Activated CD4-positive, alpha-beta T cell treated with anti-CD3 and anti-CD28 coated beads, Interleukin-2, amount 10 ng/mL, durations not matched to agents 24 days and 14 days (primary cell): ENCODE results near the gene CRISP1. TPM values are rescaled to one million over a fixed set of nuclear protein-coding genes. Genes with fewer than 3 reads are reported as not detected.
A peak's percentile ranks its signal among the peaks of the same experiment; 100 is the strongest.

Experiments used
- DNase-seq: peaks from one replicate; pipeline ENCODE4 v3.0.0; 2022
- H3K27ac Mint-ChIP-seq: one replicate; pipeline ENCODE4 v1.8.0; 2022; ENCODE audit warnings: mild to moderate bottlenecking, mixed read lengths
- H3K27me3 Mint-ChIP-seq: one replicate; pipeline ENCODE4 v1.8.0; 2022; ENCODE audit warnings: mixed read lengths
- H3K36me3 Mint-ChIP-seq: one replicate; pipeline ENCODE4 v1.8.0; 2022; ENCODE audit warnings: low read depth, mild to moderate bottlenecking, mixed read lengths
- H3K4me1 Mint-ChIP-seq: one replicate; pipeline ENCODE4 v1.8.0; 2021; ENCODE audit warnings: mixed read lengths
- H3K4me3 Mint-ChIP-seq: one replicate; pipeline ENCODE4 v1.8.0; 2022; ENCODE audit warnings: mild to moderate bottlenecking, moderate library complexity, mixed read lengths
- H3K9me3 Mint-ChIP-seq: one replicate; pipeline ENCODE4 v1.8.0; 2021; ENCODE audit warnings: mixed read lengths
- intact Hi-C: fragments of 100-400 bp; cut with micrococcal nuclease; formaldehyde crosslinking; loops from one replicate; pipeline ENCODE4 v1.15.1; 2023
- total RNA-seq: library from RNA; stranded (reverse); gene quantifications from 2 replicates; pipeline ENCODE4 v1.2.3, GENCODE V29; 2022

The CRISP1 gene
- total RNA-seq, 1 donor from 2014 or later = not detected

DNA sequence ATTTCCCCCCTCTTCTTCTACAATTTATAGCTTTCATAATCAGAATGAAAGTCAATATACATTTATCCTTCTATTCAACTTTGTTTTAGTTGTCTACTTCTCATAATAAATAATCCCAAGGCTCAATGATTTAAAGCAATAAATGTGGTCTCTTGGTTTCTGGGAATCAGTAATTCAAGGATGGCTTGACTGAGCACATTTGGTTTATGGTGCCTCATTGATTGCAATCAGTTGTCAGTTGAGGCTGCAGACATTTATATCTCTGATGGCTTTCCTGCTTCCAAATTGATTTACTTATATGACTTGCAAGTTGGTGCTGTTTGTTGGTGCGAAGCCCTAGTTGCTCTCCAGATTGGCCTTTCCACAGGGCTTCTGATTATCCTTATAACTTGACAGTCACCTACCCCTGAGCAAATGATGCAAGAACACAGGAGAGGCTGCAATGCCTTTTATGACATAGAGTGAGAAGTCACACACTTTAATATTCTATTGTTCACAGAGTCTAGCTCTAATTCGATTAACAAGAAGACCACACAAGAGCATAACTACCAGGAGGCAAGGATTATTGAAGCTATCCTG lies 2.7 kb upstream of the CRISP1 start:
- no peaks in the 10 kb centered on the region for H3K27me3 Mint-ChIP-seq
- intact Hi-C loops = no loop called here
- no peak for DNase-seq
- H3K4me3 Mint-ChIP-seq = no peak overlapping the region
- no peaks in the 10 kb centered on the region for H3K36me3 Mint-ChIP-seq
- H3K9me3 Mint-ChIP-seq = peaks cover 3% of the 10 kb centered on the region
- H3K27ac Mint-ChIP-seq = no peak overlapping the region
- no peaks in the 10 kb centered on the region for H3K4me1 Mint-ChIP-seq

DNA sequence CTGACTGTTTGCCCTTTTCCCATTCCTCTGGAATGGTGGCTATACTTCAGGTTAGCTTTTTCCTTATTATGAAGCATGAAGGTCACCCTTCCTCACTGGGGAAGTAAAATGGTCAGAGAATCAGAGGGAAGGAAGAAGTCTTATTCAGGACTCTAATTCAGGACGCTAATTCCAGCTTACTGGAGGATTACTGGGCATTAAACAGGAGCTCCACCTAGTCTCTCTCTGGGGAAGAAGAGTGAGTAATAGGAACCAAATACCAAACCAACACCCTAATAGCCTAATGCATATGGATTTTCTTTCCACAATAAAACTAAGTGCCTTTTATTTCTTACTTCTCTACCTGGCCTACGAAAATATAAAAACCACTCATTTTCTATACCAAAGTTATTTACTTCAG lies 10.1 kb downstream of the CRISP1 start:
- H3K36me3 Mint-ChIP-seq = no peaks in the 10 kb centered on the region
- no peaks in the 10 kb centered on the region for H3K27me3 Mint-ChIP-seq
- no peaks in the 10 kb centered on the region for H3K4me1 Mint-ChIP-seq
- H3K27ac Mint-ChIP-seq = no peak overlapping the region
- no peak overlapping the region for H3K4me3 Mint-ChIP-seq
- intact Hi-C loops = no loop called here
- H3K9me3 Mint-ChIP-seq = no peaks in the 10 kb centered on the region
- DNase-seq = no peak

DNA sequence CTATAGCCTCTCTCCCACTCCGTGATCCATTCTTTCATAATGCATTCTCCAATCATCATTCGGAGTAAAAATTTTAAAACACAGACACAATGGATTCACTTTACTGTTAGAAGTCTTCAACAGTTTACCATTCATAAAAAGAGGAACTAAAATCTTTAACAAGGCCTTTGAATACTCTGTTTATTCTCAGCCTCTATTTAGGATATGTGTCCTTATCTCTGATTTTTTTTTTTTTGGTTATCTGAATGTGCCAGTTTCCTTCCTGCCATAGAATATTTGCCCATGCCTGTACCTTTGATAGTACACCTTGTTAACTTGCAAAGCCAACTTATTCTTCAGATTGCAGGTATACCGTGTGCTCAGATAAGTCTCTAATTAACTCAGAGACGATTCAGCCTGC lies 11.1 kb downstream of the CRISP1 start:
- DNase-seq = no peak
- Mint-ChIP-seq H3K27me3 (no peaks in the 10 kb centered on the region), H3K9me3 (no peaks in the 10 kb centered on the region), H3K36me3 (no peaks in the 10 kb centered on the region), H3K4me1 (no peaks in the 10 kb centered on the region), H3K27ac (no peak overlapping the region), H3K4me3 (no peak overlapping the region)
- intact Hi-C loops = no loop called here

DNA sequence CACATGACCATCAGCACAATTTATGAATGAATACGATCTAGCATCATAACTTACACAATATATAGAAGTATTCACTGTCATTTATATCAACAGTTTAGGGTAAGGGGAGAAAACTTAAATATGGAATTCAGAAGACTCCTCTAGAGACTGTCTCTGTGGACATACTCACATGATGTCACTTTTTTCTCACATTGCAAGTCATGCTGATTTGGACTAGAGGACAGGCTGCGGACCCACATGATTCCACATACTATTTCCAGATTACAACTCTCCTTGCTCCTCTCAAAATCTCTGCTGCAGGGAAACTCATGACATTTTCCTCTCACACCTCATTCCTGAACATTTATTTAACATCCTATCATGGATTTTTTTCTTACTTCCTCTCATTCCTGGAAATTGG lies 13.4 kb downstream of the CRISP1 start:
- DNase-seq = no peak
- no peak overlapping the region for H3K27ac Mint-ChIP-seq
- intact Hi-C loops = no loop called here
- no peak overlapping the region for H3K4me3 Mint-ChIP-seq
- H3K36me3 Mint-ChIP-seq = no peaks in the 10 kb centered on the region
- H3K27me3 Mint-ChIP-seq = no peaks in the 10 kb centered on the region
- H3K9me3 Mint-ChIP-seq = no peaks in the 10 kb centered on the region
- no peaks in the 10 kb centered on the region for H3K4me1 Mint-ChIP-seq

DNA sequence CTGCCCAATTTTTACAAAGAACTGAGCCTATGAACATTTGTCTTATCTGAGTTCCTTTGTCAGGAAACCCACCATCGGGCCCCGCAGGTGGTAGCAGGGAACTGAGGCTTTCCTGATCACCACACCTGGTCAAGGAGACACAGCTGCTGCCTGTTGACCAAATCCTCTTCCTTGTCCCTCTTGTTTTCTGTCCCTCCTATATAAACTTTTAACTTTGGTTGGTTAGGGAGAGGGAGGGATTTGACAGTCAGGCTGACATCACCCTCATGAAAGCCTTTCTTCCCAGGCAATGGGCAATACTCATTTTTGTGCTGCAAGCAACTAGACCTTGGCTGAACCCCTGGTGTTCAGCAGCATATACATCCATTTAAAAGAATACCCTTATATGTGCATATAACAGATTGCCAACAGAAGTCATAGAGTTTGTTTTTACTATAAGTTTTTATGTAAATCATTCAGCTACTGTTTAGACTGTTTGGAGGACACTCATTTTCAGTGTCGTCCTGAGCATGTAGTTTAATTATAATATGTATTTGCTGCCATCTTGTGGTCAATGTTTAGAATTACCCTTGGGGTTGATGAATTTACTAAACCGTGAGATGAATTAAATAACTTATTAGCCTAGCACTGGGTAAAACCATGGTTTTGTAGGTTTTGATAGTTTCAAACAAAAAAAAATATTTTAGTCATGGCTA lies 17.0 kb downstream of the CRISP1 start:
- intact Hi-C loops = loop anchor here (1.0 to 5.0 kb wide), 3 partner anchors 226 to 317 kb away; no protein-coding TSS in a partner anchor
- no peak overlapping the region for H3K27ac Mint-ChIP-seq
- no peaks in the 10 kb centered on the region for H3K36me3 Mint-ChIP-seq

DNA sequence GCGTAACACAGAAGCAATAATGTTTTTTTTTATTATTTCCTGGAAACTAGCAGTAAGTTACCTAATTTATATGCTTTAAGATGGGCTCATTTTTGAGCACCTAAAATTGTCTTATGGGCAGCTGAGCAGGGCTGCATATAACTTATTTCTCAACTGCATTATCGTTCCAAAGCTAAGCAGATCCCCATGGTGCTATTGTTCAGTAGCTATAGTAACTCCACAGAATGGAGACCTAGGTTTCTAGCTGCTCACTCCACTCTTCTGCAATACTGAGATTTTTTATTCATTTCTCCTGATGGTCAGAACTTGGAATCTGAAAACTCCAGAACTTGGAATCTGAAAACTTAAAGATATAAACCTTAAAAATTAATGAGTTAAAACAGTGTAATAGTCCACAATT lies 18.7 kb downstream of the CRISP1 start:
- intact Hi-C loops = loop anchor here (5.0 kb wide), 1 partner anchor 240 kb away; no protein-coding TSS in a partner anchor

More for the DNA sequence above, 17.0 kb downstream of the CRISP1 start:
- DNase-seq = peak; percentile 56
- no peaks in the 10 kb centered on the region for H3K4me1 Mint-ChIP-seq
- no peak overlapping the region for H3K4me3 Mint-ChIP-seq
- no peaks in the 10 kb centered on the region for H3K9me3 Mint-ChIP-seq
- H3K27me3 Mint-ChIP-seq = no peaks in the 10 kb centered on the region

DNA sequence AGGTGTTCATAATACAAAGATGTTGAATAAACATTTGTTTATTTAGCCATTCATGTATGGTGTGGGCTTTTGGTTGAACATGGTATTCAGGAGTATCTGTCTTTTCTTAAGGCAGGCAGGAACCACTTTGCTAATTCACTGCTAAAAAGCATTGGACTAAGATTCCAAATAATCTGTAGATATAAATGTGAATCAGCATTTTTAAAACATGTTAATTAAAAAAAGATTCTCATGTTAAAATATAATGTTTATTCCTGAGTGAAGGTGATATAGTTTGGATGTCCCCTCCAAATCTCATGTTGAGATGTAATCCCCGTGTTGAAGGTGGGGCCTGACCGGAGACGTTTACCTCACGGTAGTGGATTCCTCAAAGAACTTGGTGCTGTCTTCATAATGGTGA lies 19.3 kb downstream of the CRISP1 start:
- no peaks in the 10 kb centered on the region for H3K9me3 Mint-ChIP-seq
- no peak for DNase-seq
- H3K36me3 Mint-ChIP-seq = no peaks in the 10 kb centered on the region
- peaks cover 2% of the 10 kb centered on the region for H3K27me3 Mint-ChIP-seq
- no peaks in the 10 kb centered on the region for H3K4me1 Mint-ChIP-seq
- H3K4me3 Mint-ChIP-seq = no peak overlapping the region
- intact Hi-C loops = loop anchor here (5.0 kb wide), 1 partner anchor 240 kb away; no protein-coding TSS in a partner anchor
- H3K27ac Mint-ChIP-seq = no peak overlapping the region

More for the DNA sequence above, 18.7 kb downstream of the CRISP1 start:
- H3K27ac Mint-ChIP-seq = no peak overlapping the region
- H3K9me3 Mint-ChIP-seq = no peaks in the 10 kb centered on the region
- H3K36me3 Mint-ChIP-seq = no peaks in the 10 kb centered on the region
- DNase-seq = no peak
- no peaks in the 10 kb centered on the region for H3K27me3 Mint-ChIP-seq
- no peaks in the 10 kb centered on the region for H3K4me1 Mint-ChIP-seq
- H3K4me3 Mint-ChIP-seq = no peak overlapping the region

DNA sequence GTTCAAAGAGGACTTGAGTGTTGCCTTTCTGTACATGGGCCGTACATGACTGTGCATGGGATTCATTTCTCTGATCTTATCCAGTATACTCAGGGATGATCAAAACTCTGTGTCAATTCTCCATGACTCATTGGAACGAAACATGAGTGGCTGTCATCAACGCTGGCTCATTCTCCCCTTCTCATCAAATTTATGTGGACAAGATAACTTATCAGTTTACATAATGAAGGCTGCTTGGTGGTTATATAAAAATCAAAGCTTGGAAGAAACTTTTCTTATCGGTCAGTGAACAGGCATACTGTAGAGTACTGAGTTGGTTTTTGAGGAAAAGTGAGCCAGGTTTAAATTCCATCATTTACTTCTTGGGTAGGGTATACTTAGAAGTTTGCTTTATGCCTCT lies 24.9 kb downstream of the CRISP1 start:
- DNase-seq = no peak
- H3K27me3 Mint-ChIP-seq = peaks cover 2% of the 10 kb centered on the region
- no peak overlapping the region for H3K4me3 Mint-ChIP-seq
- H3K4me1 Mint-ChIP-seq = no peaks in the 10 kb centered on the region
- H3K27ac Mint-ChIP-seq = no peak overlapping the region
- H3K36me3 Mint-ChIP-seq = no peaks in the 10 kb centered on the region
- intact Hi-C loops = no loop called here
- no peaks in the 10 kb centered on the region for H3K9me3 Mint-ChIP-seq

DNA sequence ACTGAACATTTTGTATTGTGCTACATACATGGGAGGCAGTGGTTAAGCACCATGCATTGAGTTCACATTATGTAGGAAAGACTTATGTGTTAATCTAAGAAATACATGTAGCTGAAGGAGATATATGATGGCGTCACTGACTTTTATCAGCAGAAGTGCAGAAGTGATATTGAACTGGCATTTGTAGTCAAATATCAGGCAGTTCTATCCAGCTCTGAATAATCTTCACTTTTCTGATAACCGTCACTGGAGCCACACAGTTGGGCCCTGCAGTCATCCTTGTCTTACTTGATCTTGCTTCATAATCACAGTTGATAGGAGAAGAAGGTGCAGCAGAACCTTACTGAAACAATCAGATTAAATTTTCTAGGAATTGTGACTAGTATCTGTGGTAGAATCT lies 26.4 kb downstream of the CRISP1 start:
- no peak overlapping the region for H3K27ac Mint-ChIP-seq
- H3K9me3 Mint-ChIP-seq = no peaks in the 10 kb centered on the region
- no peak overlapping the region for H3K4me3 Mint-ChIP-seq
- H3K36me3 Mint-ChIP-seq = no peaks in the 10 kb centered on the region
- intact Hi-C loops = no loop called here
- no peak for DNase-seq
- H3K27me3 Mint-ChIP-seq = peaks cover 2% of the 10 kb centered on the region
- no peaks in the 10 kb centered on the region for H3K4me1 Mint-ChIP-seq

DNA sequence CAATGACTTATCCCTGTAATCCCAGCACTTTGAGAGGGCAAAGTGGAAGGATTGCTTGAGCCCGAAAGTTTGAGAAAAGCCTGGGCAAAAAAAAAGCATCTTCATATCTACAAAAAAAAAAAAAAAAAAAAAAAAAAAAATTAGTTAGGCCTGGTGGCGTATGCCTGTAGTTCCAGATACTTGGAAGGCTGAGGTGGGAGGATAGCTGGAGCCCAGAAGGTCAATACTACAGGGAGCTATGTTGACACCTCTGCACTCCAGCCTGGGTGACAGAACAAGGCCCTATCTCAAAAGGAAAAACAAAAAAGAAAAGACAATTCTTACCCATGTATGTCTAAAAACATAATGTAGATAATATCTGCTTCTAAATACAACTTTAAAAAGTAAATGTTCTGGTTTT lies 27.2 kb downstream of the CRISP1 start:
- Mint-ChIP-seq H3K4me3 (no peak overlapping the region), H3K27me3 (peaks cover 2% of the 10 kb centered on the region), H3K27ac (no peak overlapping the region), H3K4me1 (no peaks in the 10 kb centered on the region), H3K36me3 (no peaks in the 10 kb centered on the region), H3K9me3 (no peaks in the 10 kb centered on the region)
- DNase-seq = no peak
- intact Hi-C loops = no loop called here

DNA sequence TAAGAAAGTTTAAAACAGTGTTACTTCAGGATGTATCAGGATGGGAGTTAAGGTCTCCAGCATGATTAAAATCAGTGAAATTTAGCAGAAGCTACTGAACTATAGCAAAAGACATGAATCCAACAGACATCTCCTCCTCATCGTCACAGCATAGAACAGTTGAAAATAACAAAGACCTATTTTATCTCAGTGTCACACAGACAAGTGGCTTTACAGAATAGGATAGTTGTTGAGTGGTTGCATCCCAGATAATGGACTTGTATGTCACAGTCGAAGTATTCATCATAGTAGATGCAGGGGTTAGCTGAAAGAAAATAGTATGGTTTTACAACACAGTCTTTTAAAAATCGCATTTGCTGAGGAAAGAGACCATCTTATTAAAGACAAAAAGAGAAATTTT lies 31.2 kb downstream of the CRISP1 start:
- Mint-ChIP-seq H3K4me1 (no peaks in the 10 kb centered on the region), H3K27ac (no peak overlapping the region), H3K36me3 (no peaks in the 10 kb centered on the region), H3K9me3 (no peaks in the 10 kb centered on the region), H3K4me3 (no peak overlapping the region), H3K27me3 (no peaks in the 10 kb centered on the region)
- DNase-seq = no peak
- intact Hi-C loops = no loop called here

DNA sequence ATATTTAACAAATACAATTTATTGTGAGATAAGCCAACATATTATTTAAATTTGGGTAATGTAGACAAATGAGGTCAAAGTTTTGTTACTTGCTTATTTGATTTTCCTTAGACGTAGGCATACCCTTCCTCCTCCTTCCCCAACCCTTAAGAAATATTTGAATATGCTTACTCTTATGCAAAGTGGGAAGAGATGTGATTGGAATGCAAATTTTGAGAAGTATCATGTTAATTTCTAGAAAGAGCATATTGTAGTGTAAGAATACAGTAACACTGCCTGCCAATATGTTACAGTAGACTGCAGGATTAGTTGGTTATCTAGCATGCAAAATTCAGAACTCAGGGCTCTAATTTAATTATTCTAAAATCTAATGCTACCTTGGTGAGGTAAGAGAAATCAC lies 32.9 kb downstream of the CRISP1 start:
- Mint-ChIP-seq H3K4me1 (no peaks in the 10 kb centered on the region), H3K27ac (no peak overlapping the region), H3K36me3 (no peaks in the 10 kb centered on the region), H3K9me3 (no peaks in the 10 kb centered on the region), H3K27me3 (no peaks in the 10 kb centered on the region), H3K4me3 (no peak overlapping the region)
- no peak for DNase-seq
- intact Hi-C loops = no loop called here

DNA sequence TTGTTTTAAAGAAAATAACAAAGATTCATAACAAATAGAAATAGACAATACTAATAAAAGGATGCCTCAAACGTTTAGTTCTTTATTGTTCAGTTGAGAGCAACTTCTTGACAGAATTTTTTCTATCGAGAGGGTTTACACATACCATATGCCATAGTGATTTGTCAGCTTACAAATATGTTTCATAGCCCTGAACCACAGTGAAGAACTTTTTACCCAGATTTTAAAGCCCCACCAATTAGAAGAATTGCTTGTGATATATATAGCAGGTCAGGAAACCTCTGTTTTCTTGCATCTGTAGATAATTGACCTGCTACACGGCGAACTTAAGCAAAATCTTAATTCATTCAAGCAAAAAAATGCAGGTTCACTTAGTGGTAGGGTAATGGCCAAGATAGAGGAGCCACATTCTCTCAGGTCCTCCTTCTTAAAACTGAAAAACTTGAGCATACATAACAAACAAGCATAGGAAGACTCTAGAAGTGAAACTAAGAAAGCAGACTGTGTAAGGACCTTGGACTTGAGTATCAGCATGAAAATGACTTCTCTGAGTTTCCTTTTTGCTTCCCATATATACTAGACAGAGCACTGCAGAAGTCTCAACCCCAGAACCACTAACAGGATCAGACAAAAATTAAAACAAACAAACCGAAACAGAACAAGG lies 39.5 kb downstream of the CRISP1 start:
- intact Hi-C loops = no loop called here
- Mint-ChIP-seq H3K4me3 (no peak overlapping the region), H3K27me3 (no peaks in the 10 kb centered on the region), H3K27ac (no peak overlapping the region), H3K4me1 (no peaks in the 10 kb centered on the region), H3K9me3 (no peaks in the 10 kb centered on the region), H3K36me3 (no peaks in the 10 kb centered on the region)
- no peak for DNase-seq

DNA sequence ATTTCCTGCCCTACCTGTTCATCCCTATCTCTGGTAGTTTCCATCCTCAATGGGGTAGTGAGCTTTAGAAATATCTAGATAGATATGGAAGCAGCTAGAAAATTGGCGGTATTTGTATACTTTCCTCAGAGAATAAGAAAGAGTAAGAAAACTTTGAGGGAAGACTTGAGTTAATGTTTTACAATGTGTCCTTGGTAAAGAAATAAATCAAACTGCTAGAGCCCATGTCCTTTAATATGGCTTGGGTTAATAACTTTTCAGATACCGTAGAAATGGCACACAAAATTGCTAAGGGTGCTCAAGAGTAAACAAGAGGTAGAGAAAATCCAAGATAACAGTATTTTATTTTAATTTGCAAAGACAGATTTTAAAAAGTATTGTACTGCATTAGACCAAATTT lies 51.2 kb downstream of the CRISP1 start:
- intact Hi-C loops = no loop called here
- H3K9me3 Mint-ChIP-seq = no peaks in the 10 kb centered on the region
- DNase-seq = no peak
- H3K36me3 Mint-ChIP-seq = no peaks in the 10 kb centered on the region
- H3K4me1 Mint-ChIP-seq = no peaks in the 10 kb centered on the region
- no peak overlapping the region for H3K4me3 Mint-ChIP-seq
- no peaks in the 10 kb centered on the region for H3K27me3 Mint-ChIP-seq
- H3K27ac Mint-ChIP-seq = no peak overlapping the region
